SK-N-MC (cell line): ENCODE measurements around the gene SYNPO.

Experiments
- DNase-seq: peaks from one replicate; pipeline ENCODE4 v3.0.0-alpha.2; 2011; ENCODE audit warnings: low read depth, low spot score
- H3K27ac ChIP-seq: fragments of 200-600 bp; sonication (generic); 2 replicates; pipeline ENCODE4 v1.5.1; 2016; ENCODE audit warnings: mixed run types
- H3K36me3 ChIP-seq: fragments of 200-600 bp; sonication (generic); 2 replicates; pipeline ENCODE4 v1.6.1; 2017; ENCODE audit warnings: antibody characterized with exemption, low read length, mixed read lengths; ENCODE audit not compliant: insufficient read depth
- H3K4me3 ChIP-seq: fragments of 200-600 bp; sonication (generic); 2 replicates; pipeline ENCODE4 v1.5.1; 2016
- H3K9ac ChIP-seq: fragments of 200-600 bp; sonication (generic); 2 replicates; pipeline ENCODE4 v1.8.0; 2017; ENCODE audit warnings: mixed run types, mixed read lengths; ENCODE audit not compliant: insufficient read length
- H3K9me3 ChIP-seq: fragments of 200-600 bp; sonication (generic); 2 replicates; pipeline ENCODE4 v1.6.1; 2017; ENCODE audit warnings: low read depth, mild to moderate bottlenecking, antibody characterized with exemption, low read length, moderate library complexity, mixed read lengths
- EZH2 ChIP-seq: fragments of 200-600 bp; sonication (generic); IDR thresholded peaks from one replicate; pipeline ENCODE4 v1.6.1; 2017; ENCODE audit warnings: antibody characterized with exemption
- FOXP2 ChIP-seq: optimal IDR thresholded peaks from 2 replicates; pipeline ENCODE3; 2011; ENCODE audit warnings: mild to moderate bottlenecking, moderate library complexity; ENCODE audit not compliant: insufficient read depth; ENCODE audit errors: extremely low read length, control extremely low read depth
- POLR2AphosphoS5 ChIP-seq: IDR thresholded peaks from 2 replicates; pipeline ENCODE4 v1.6.1; 2012; ENCODE audit warnings: mild to moderate bottlenecking, low read depth, low read length, borderline replicate concordance

The SYNPO gene

DNA sequence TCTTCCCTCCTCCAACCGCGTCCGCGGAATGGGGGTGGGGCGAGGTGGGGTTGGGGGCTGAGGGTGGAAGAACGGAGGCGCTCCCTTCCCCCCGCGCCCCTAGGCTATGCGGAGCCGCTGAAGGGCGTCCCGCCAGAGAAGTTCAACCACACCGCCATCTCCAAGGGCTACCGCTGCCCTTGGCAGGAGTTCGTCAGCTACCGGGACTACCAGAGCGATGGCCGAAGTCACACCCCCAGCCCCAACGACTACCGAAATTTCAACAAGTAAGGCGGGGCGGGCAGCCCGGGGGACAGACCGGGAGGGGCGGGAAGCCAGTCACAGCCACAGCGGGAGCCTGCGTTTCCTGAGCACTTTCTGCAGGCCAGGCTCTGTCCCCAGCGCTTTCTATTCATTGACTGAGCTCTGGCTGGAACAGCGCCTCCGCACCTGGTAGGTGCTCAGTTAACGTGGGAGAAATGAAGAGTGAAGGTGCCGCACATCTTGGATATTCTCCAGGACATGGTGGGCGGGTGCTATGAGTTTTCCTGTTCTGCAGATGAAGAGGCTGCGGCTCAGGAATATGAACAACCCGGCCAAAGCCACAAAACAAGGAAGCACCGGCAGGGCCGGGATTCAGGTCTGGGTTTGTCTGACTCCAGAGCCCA lies 31.9 kb downstream of the SYNPO start:
- peak overlapping the region; percentile 76 for H3K9ac ChIP-seq
- DNase-seq: no peak

DNA sequence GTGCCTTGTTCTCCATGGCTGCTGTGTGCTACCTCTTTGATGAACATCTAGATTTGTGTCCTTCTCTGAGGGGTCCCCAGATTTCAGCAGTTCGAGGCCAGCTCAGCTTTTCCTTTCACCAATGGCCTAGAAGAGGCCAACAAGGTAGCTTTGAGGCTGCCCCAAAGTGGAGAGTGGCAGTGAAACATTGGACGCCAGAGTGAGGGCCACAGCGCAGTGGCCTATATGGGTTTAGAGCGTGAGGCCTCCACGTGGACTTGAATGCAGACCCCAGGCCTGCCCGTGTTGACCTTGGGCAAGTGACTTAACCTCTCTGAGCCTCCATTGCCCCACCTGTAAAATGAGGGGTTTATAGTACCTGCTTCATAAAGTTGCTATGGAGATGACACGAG lies 32.4 kb downstream of the SYNPO start:
- DNase-seq: no peak
- no peak for TF ChIP-seq EZH2
- no peak for TF ChIP-seq POLR2AphosphoS5
- no peak for TF ChIP-seq FOXP2
- no peaks in the 10 kb centered on the region for H3K36me3 ChIP-seq
- no peaks in the 10 kb centered on the region for H3K9me3 ChIP-seq
- no peak overlapping the region for H3K27ac ChIP-seq
- H3K4me3 ChIP-seq: peak overlapping the region; percentile 91
- H3K9ac ChIP-seq: peak overlapping the region; percentile 76

More for the DNA sequence above, 31.9 kb downstream of the SYNPO start:
- Histone ChIP-seq H3K27ac (no peak overlapping the region), H3K4me3 (peak overlapping the region; percentile 91), H3K9me3 (no peaks in the 10 kb centered on the region), H3K36me3 (no peaks in the 10 kb centered on the region)
- TF ChIP-seq POLR2AphosphoS5: no peak; the same call in 1 of the 2 replicates
- no peak for TF ChIP-seq EZH2
- no peak for TF ChIP-seq FOXP2

DNA sequence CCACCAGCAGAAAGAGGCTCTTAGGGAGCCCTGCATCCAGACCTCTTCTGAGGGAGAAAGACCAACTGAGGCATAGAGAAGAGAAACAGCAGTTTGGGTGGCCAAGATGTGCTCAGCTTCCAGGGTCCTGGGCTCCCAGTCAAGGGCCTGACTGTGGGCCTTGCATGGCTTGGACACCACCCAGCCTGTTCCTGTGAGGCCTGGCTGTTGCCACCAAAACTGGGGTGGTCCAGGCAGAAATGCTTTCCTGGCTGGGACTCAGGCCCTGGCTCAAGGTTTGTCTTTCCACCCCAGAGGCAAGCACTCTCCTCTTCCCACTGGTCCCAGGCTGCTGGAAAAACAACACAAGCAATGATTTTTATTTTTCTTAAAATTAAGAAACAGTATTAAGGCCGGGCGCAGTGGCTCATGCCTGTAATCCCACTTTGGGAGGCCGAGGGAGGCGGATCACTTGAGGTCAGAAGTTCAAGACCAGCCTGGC lies 33.9 kb downstream of the SYNPO start:
- DNase-seq: no peak
- no peak overlapping the region for H3K27ac ChIP-seq
- no peaks in the 10 kb centered on the region for H3K36me3 ChIP-seq
- H3K4me3 ChIP-seq: no peak overlapping the region
- no peaks in the 10 kb centered on the region for H3K9me3 ChIP-seq
- no peak for TF ChIP-seq FOXP2
- TF ChIP-seq EZH2: no peak
- H3K9ac ChIP-seq: no peak overlapping the region

DNA sequence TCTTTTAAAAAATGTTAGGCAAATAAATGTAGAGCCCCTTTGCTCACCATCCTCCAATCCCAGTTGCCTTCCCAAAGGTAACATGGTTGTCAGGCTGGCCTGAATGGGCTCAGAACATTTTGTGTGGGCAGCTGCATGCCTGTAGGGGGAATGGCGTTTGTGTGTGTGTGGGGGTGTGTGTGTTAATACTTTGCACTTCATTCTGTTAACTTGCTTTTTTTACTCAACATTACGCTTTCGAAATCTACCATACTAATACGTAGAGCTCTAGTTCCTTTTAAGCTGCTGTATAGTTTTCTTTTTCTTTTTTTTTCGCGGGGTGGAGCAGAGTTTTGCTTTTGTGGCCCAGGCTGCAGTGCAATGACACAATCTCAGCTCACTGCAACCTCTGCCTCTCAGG lies 34.6 kb downstream of the SYNPO start:
- no peak overlapping the region for H3K9ac ChIP-seq
- TF ChIP-seq FOXP2: no peak
- no peak for TF ChIP-seq EZH2
- TF ChIP-seq POLR2AphosphoS5: no peak
- no peak overlapping the region for H3K27ac ChIP-seq
- H3K4me3 ChIP-seq: no peak overlapping the region
- H3K36me3 ChIP-seq: no peaks in the 10 kb centered on the region
- no peak for DNase-seq
- H3K9me3 ChIP-seq: no peaks in the 10 kb centered on the region

DNA sequence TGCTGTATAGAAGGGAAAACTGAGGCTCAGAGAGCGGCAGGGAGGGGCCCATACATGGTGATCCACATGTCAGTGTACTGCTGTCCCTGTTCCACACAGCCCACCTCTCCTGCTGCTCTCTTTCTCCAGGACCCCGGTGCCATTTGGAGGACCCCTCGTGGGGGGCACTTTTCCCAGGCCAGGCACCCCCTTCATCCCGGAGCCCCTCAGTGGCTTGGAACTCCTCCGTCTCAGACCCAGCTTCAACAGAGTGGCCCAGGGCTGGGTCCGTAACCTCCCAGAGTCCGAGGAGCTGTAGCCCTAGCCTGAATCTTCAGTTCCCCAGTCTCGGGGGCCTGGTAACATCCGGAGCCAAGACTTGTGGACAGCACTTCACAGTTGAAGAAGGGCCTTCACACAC lies 36.1 kb downstream of the SYNPO start:
- no peaks in the 10 kb centered on the region for H3K36me3 ChIP-seq
- H3K27ac ChIP-seq: no peak overlapping the region
- DNase-seq: no peak
- no peak overlapping the region for H3K4me3 ChIP-seq
- TF ChIP-seq FOXP2: no peak
- TF ChIP-seq POLR2AphosphoS5: no peak
- TF ChIP-seq EZH2: no peak
- no peaks in the 10 kb centered on the region for H3K9me3 ChIP-seq
- no peak overlapping the region for H3K9ac ChIP-seq

DNA sequence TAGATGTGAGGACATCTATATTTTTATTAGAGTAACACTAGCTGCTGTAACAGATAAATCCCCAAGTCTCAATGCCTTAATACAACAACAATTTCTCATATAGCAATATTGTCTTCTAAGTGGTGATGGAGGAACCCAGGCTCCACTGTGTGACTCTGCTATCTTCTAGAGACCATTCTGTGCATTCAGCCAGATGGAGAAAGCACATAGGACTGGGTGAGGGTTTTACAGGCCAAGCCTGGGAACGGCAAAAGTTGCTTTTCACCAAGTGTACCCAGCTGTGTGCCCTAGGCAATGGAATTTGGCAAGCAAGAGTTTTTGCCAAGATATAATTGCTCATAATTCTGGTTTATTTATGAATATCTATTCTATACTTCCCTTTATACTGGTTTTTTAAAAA lies 48.7 kb downstream of the SYNPO start:
- Histone ChIP-seq H3K9ac (no peak overlapping the region), H3K36me3 (peaks cover 35% of the 10 kb centered on the region), H3K9me3 (no peaks in the 10 kb centered on the region), H3K27ac (no peak overlapping the region), H3K4me3 (no peak overlapping the region)
- DNase-seq: no peak
- TF ChIP-seq POLR2AphosphoS5: no peak
- TF ChIP-seq EZH2: no peak
- TF ChIP-seq FOXP2: no peak

DNA sequence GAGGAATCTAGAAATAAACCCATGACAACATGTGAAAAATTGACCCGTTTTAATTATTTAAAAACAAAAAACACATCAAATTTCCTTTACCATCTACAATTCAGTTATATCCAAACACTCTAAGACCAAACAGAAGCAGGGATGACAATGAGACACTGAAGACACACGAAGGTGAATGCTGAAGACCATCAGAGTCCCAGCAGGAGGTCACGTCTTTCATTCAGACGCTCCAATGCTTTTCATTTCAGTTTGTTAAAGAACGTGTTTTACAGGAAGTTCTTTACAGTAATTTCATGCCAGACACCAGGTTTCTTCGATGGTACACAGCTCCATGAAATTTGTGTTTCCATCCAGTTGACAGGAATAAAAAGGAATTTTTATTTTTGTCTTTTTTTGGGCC lies 50.3 kb downstream of the SYNPO start:
- no peak for DNase-seq
- Histone ChIP-seq H3K9ac (no peak overlapping the region), H3K4me3 (no peak overlapping the region), H3K9me3 (no peaks in the 10 kb centered on the region), H3K27ac (peak overlapping the region; percentile 26; the same call in 1 of the 2 replicates), H3K36me3 (peaks cover 51% of the 10 kb centered on the region)
- TF ChIP-seq POLR2AphosphoS5 (no peak), FOXP2 (no peak), EZH2 (no peak)

DNA sequence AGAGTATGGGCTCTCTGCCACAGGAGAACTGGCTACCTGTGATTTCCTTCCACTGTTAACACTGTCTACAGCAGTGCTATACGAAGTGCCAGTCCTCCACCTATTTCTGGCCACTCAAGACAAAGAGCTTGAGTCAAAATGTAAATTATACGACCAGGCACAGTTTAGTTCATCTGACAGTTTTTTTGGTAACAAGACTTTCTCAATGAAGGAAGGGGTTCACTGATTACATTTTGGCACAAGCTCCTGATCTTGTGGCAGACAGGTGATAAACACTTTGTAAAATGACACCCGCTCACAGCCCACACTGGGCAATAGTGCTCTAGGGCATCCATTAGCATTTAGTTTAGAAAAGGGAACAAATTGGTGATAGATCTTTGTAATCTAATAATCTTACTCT lies 51.8 kb downstream of the SYNPO start:
- TF ChIP-seq EZH2 (no peak), FOXP2 (no peak), POLR2AphosphoS5 (no peak)
- Histone ChIP-seq H3K9ac (no peak overlapping the region), H3K36me3 (peaks cover 66% of the 10 kb centered on the region), H3K9me3 (no peaks in the 10 kb centered on the region), H3K27ac (no peak overlapping the region), H3K4me3 (no peak overlapping the region)
- DNase-seq: no peak

DNA sequence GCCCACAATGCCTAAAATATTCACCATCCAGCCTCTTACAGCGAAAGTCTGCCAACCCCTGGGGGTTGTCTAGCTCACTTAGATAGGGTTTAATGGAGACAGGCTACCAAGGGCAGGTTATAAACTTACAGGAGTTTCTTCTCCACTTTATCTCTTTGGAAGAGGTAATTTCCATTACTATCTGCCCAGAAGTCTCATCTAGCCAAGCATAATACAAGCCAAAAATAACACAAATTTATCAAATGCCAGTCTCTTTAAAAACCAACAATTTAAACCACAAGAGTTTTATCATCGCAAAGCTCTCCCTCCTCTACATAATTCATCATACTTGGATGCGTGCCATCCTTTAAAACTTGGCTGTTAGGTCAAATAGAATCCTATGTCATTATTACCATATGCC lies 54.2 kb downstream of the SYNPO start:
- no peak overlapping the region; the same call in 1 of the 2 replicates for H3K27ac ChIP-seq
- no peak for DNase-seq
- TF ChIP-seq FOXP2 (no peak), EZH2 (no peak)

More for the DNA sequence above, 54.2 kb downstream of the SYNPO start:
- Histone ChIP-seq H3K9ac (no peak overlapping the region), H3K9me3 (no peaks in the 10 kb centered on the region), H3K36me3 (peaks cover 90% of the 10 kb centered on the region), H3K4me3 (no peak overlapping the region)
